Right atrium auricular region (tissue), 2 donors: ENCODE data around the gene KLHDC2. TPM values are rescaled to one million over a fixed set of nuclear protein-coding genes. Genes with fewer than 3 reads are reported as not detected.
"Not testable (repeated sequence)": the region's sequence is repeated elsewhere in the genome, so short reads cannot be mapped to it uniquely, and the experiment has no call there.

ENCODE experiments used
- DNase-seq: peaks from one replicate; pipeline ENCODE4 v3.0.0-alpha.2; 2019; ENCODE audit warnings: low spot score
- H3K27ac ChIP-seq, 2 donors: fragments of 200-600 bp; sonication (generic); 1 replicate in 1 of 2; 2 replicates in 1 of 2; pipeline ENCODE4 v1.5.1; 2016 to 2019
- H3K27me3 ChIP-seq, 2 donors: fragments of 200-600 bp; sonication (generic); one replicate each; pipeline versions ENCODE4 v1.5.1 to v1.6.0; 2017 to 2019
- H3K36me3 ChIP-seq: fragments of 200-600 bp; sonication (generic); one replicate; pipeline ENCODE4 v1.5.1; 2016
- H3K4me1 ChIP-seq, 2 donors: fragments of 200-600 bp; sonication (generic); one replicate each; pipeline versions ENCODE4 v1.5.1 to v1.6.0; 2017 to 2019
- H3K4me3 ChIP-seq, 2 donors: fragments of 200-600 bp; sonication (generic); 1 replicate in 1 of 2; 2 replicates in 1 of 2; pipeline ENCODE4 v1.5.1; 2017 to 2019; ENCODE audit warnings: mild to moderate bottlenecking in 1 of 2, moderate library complexity in 1 of 2
- H3K9me3 ChIP-seq, 2 donors: fragments of 200-600 bp; sonication (generic); one replicate each; pipeline ENCODE4 v1.5.1; 2019
- CTCF ChIP-seq, 2 donors: fragments of 200-600 bp; sonication (generic); IDR thresholded peaks; one replicate each; pipeline ENCODE4 v1.5.1; 2019; ENCODE audit warnings: antibody characterized with exemption in 2 of 2
- total RNA-seq, 2 donors: library from RNA; depleted of rRNA; stranded (reverse); fragments of >200 nt; gene quantifications; one replicate each; pipeline ENCODE4 v1.1.0, GENCODE V29; 2016

KLHDC2 gene
- total RNA-seq, 2 donors from 2014 or later = 51.1 to 80.3 TPM

GRCh38 chr14:49767270-49767570, 733 bp upstream of the KLHDC2 start:
- H3K9me3 ChIP-seq = no peaks in the 10 kb centered on the region
- H3K27ac ChIP-seq = peak overlapping the region; percentile 98 to 99
- no peak for TF ChIP-seq CTCF (IDR thresholded peaks at IDR 0.05)
- H3K27me3 ChIP-seq = no peaks in the 10 kb centered on the region
- H3K36me3 ChIP-seq = peaks cover 5% of the 10 kb centered on the region
- no peak for DNase-seq
- H3K4me1 ChIP-seq = peaks cover 0 to 29% of the 10 kb centered on the region in 2 donors
- peak overlapping the region; percentile 94 for H3K4me3 ChIP-seq

DNA sequence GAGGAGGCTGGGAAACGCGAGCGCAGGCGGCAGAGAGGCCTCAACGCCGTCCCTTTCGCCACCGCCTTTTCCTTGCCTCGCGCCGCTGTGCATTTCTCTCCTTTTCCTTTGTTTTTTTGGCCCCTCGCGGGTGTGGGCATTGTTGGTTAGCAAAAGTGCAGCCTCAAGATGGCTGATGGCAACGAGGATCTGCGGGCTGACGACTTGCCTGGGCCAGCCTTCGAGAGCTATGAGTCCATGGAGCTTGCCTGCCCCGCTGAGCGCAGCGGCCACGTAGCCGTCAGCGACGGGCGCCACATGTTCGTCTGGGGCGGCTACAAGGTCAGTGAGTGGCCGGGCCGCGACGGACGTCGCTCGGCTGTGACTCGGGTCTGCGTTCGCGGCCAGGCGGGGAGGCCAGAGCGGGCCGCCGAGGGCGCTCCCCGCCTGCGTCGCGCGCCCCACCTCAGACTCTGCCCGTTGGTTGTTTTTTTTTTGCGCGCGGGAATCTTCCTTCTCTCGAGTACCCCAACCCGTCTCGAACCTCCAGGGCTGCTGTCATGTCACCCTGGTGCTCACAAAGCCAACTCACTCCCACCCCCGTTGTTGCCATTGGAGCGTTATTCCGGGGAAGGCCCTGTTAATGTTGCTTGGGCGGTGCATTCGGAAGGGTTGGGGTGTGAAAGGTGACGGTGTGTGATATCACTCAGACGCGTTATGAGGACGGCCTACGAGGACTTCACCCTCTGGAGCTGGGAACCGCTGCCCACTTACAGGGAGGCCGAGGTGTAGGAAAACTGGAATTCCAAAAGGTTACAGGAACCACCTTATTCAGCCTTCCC, 558 bp downstream of the KLHDC2 start:
- no peaks in the 10 kb centered on the region for H3K27me3 ChIP-seq
- H3K36me3 ChIP-seq = peaks cover 5% of the 10 kb centered on the region
- H3K4me3 ChIP-seq = peak overlapping the region; percentile 94
- no peaks in the 10 kb centered on the region for H3K9me3 ChIP-seq
- DNase-seq = peak; percentile 65
- H3K4me1 ChIP-seq = peaks cover 0 to 29% of the 10 kb centered on the region in 2 donors
- no peak for TF ChIP-seq CTCF (IDR thresholded peaks at IDR 0.05)
- peak overlapping the region; percentile 98 to 99 for H3K27ac ChIP-seq

DNA sequence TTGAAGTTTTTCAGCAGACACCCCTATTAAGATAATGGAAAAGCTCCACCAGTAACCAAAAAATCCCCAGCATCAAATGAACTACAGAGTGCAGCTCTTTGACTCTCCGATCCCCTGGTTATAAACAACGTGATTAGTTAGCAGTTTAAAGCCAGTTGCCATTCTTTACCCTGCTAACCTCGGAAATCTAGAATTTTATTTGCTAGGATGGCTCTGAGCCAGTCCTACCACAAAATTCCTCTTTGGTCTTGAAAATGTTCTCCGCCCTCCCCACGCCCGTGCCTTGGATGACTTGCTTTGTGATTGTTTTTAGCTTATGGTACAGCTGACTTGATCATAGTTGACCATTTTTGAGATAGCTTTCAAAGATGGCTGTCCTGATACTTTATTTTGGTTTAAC, 1.2 kb downstream of the KLHDC2 start:
- peaks cover 0 to 29% of the 10 kb centered on the region in 2 donors for H3K4me1 ChIP-seq
- peak overlapping the region; percentile 94 for H3K4me3 ChIP-seq
- no peaks in the 10 kb centered on the region for H3K9me3 ChIP-seq
- no peak for DNase-seq
- no peak for TF ChIP-seq CTCF (IDR thresholded peaks at IDR 0.05)
- H3K27ac ChIP-seq = peak overlapping the region; percentile 98 to 99
- H3K36me3 ChIP-seq = peaks cover 9% of the 10 kb centered on the region
- no peaks in the 10 kb centered on the region for H3K27me3 ChIP-seq

- H3K4me1 ChIP-seq = peaks cover 0 to 29% of the 10 kb centered on the region in 2 donors
- no peaks in the 10 kb centered on the region for H3K9me3 ChIP-seq
- H3K27ac ChIP-seq = peak overlapping the region; percentile 98 to 99
- no peak for TF ChIP-seq CTCF (IDR thresholded peaks at IDR 0.05)
- H3K36me3 ChIP-seq = peaks cover 12% of the 10 kb centered on the region
- no peaks in the 10 kb centered on the region for H3K27me3 ChIP-seq
- peak overlapping the region; percentile 94 for H3K4me3 ChIP-seq
- no peak for DNase-seq
Measured at GRCh38 chr14:49769581-49770211, 1.7 kb downstream of the KLHDC2 start.

DNA sequence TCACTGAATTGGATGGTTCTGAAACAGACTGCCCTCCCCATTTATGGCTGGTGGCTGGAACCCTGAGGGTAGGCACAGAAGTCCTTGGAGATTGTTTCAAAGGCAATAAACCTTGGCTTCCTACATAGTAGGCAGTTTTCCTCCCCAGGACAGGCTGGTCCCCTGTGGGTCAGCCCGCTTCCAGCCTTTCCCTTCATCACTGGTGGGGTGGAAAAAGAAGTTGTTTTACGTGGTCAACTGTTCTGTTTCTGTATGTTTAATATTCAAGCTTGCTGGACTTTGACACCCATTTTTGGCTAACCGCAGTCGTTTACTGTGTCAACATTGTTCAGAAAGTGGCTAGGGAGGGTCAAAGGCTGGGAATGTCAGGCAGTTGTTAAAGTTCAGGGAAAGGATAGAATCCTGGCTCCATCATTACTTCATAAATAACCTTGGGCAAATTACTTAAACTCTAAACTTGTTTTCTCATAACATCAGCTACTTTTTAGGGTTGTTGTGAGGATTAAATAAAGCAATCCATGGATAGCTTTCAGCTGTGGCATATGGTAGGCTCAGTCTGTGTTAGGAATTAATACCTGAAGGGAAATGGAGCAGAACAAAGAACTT, 2.4 kb downstream of the KLHDC2 start:
- peaks cover 0 to 29% of the 10 kb centered on the region in 2 donors for H3K4me1 ChIP-seq
- no peak overlapping the region for H3K4me3 ChIP-seq
- no peak for DNase-seq
- no peaks in the 10 kb centered on the region for H3K27me3 ChIP-seq
- H3K36me3 ChIP-seq = peaks cover 18% of the 10 kb centered on the region
- H3K9me3 ChIP-seq = no peaks in the 10 kb centered on the region
- TF ChIP-seq CTCF (IDR thresholded peaks at IDR 0.05) = no peak
- peak overlapping the region; percentile 9 to 26 for H3K27ac ChIP-seq

GRCh38 chr14:49771691-49772090, 3.7 kb downstream of the KLHDC2 start:
- H3K4me3 ChIP-seq, H3K27ac ChIP-seq, DNase-seq, H3K9me3 ChIP-seq, H3K27me3 ChIP-seq: not testable (repeated sequence)
- Histone ChIP-seq H3K4me1 (peaks cover 0 to 29% of the 10 kb centered on the region in 2 donors), H3K36me3 (peaks cover 29% of the 10 kb centered on the region)
